GM19043 (cell line): ENCODE data around the gene SHROOM3.
A peak's percentile ranks its signal among the peaks of the same experiment; 100 is the strongest.

ENCODE experiments used
- ATAC-seq: cut with Tn5 transposase; IDR thresholded peaks from one replicate; pipeline ENCODE4 v1.9.1; 2021; ENCODE audit warnings: low read depth; ENCODE audit not compliant: unreplicated experiment

Gene SHROOM3

GRCh38 chr4:76489686-76490161, 54.7 kb downstream of the SHROOM3 start:
- ATAC-seq = no peak

DNA sequence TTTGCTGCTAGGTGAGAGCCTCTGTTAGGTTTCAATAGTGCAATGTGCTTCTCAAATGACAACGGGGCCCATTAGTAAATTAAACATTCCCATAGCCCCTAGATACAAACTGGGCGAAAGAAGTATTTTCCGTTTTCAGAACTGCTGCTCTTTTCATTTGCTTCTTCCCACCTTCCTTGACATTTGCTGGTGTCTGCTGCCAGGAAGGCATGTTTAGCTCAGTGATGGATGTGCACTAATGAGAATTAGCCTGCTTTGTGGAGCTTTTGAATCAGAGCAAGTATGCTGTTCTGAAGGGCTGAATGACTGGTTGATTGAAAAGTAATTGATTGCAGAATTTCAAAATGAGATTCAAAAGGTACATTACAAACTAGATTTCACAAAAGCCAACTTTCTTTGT, 57.0 kb downstream of the SHROOM3 start:
- ATAC-seq = no peak

DNA sequence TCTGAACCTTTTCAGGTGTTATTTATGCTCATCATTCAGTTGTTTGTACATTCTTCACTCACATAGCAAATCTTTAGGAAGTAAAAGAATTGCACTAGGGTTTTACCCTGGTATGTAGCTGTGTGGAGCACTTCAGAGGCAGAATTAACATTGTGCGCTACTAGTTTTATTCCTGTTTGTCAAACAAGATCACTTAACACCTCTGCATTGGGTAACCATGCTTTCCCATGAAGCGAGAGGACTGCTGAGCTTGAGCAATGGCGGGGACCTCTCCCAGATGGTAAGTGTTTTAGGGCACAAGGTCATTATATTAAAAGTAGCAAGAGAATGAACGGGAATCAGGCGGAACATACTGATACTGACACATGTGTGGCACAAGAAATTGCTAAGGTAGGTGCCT, 59.2 kb downstream of the SHROOM3 start:
- no peak for ATAC-seq

DNA sequence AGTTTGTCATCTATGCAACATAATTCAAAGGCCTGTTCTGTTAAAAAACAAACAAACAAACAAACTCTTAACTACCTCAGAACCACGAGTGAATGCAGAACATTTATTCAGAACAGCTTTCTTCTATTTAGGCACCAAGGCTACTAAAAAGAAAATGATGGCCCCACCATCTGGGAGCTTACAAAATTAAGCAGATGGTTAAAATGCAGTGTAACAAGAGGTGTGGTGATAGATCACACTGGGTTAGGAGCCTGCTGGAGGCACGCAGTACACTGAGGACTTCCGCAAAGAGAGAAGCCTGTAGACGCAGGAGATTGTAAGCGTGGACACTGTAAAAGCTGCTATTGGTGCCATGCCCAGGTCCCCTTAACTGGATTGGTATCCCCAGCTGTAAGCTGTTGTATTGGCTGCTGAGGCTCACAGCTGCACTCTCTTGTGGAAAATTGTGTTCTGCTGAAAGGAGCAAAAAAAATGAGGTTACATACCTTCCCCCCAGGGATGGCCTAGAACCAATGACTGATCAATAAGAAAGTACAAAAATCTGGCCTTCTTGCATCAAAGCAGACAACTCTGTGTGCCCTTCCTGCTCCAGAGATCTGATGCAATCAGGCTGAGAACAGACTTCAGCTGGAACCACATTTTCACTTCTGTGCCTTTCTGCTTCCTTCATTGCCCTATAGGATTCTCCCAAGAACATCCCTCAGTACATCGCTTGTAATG, 60.0 kb downstream of the SHROOM3 start:
- ATAC-seq = no peak

- no peak for ATAC-seq
These were observed 63.5 kb downstream of the SHROOM3 start for GRCh38 chr4:76498550-76498949.

GRCh38 chr4:76499461-76499860, 64.4 kb downstream of the SHROOM3 start:
- no peak for ATAC-seq

DNA sequence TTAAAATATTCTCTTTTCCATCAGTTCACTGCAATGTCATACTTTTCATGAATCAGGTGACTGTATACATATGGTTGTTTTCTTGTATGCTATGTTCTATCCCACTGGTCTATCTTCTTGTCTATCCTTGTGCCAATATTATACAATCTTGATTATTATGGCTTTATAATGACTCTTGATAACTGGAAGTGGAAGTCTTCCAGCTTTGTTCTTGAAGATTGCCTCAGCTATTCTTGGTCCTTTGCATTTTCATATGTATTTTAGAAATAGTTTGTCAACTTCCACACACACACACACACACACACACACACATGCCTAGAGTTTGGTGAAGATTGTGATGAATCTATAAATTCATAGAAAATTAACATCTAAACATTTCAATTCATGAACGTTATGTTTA, 67.9 kb downstream of the SHROOM3 start:
- no peak for ATAC-seq

DNA sequence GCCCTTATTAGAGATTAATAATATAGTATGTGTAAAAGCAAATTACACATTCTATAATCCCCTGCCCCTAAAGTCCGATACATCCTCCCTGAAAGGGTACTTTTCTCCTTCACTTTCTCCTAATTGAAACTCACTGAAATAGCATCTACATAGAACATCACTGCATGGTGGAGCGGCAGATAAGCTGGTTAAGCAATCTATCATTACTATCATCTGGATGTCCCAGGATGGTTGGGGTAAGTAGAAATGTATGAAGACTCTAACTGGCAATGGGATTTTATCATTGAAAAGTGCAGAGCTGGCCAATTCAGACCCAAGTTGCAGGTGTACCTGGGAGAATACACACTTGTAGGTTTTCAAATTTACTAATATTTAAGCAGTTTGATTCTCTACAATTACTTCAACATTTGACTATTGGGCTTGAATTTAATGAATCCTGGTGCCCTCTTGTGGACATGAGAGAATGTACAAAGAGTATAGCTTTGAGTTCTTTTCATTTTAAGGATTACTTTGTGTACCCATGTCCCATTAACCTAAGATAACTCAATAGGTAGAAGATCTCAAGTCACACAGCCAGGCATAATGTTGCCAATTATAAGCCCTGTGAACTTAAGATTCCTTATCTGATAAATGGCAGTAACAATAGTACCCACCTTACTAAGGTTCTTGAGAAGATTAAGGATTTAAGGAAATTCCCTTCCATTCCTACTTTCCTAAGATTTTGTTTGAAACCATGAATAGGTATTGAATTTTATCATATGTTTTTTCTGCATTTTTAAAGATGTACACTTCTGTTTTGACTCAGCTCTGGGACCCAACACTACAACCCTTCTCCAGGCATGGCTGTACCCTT, 69.8 kb downstream of the SHROOM3 start:
- no peak for ATAC-seq

- ATAC-seq = no peak
These were observed 76.9 kb downstream of the SHROOM3 start for GRCh38 chr4:76511947-76512346.

DNA sequence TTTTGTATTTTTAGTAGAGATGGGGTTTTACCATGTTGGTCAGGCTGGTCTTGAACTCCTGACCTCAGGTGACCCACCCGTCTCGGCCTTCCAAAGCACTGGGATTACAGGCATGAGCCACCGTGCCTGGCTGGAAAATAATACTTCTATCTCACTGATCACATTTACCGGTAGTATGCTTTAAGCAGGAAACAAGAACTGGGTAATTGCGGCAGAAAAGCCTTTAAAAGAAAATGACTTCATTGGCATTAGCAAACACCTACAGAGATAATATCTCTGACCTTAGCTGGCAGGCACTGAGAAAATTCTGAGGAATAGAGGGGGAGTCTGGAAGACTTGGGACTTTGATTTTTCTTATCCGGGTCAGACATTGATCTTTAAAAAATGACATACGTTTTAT, 78.5 kb downstream of the SHROOM3 start:
- ATAC-seq = no peak

DNA sequence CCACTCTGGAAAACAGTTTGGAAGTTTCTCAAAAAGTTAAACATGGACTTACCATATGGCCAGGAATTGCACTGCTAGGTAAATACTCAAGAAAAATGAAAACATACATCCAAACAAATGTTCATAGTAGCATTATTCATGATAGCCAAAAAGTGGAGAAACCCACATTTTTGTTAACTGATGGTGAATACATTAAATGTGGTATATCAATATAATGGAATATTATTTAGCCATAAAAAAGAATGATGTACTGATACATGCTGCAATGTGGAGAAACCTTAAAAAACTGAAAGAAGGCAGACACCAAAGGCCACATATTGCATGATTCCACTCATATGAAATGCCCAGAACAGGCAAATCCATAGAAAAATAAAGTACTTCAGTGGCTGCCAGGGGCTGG, 79.1 kb downstream of the SHROOM3 start:
- no peak for ATAC-seq

DNA sequence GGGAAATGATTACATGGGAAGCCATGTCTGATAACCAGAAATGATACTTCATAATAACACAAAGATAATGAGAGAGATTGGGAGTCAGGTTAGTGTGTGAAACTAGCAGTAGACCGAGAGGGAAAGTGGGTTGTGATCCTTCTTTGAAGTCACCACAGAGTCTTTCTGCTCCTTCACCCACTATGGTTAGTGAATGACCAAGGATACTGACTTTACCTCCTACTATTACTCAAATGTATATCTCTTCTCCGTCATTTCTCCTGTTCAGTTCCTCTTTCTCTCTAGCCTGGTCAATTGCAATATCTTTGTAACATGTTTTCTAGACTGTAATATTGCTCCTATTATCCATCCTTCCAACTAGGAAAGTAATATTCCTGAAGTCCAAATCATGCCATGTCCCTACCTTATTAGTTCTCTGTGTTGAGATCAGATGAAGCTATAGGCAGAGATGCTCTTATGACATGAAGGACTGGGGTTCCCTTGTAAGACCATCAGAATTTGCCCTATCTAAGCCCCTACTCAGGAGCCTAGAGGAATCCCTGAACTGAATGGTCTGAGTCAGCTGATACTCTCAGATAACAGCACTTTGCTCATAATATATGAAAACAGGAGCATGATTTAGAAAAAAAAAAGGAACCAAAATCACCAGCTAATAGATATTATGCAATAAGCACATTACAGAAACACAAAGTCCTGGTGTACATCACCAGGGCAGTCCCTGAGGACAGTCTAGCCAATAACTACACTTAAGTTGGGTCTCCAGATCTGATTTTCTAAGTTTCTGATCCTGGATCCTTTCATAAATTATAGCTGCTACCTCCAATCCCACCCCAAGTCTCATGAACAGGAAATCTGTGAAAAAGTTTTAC, 81.2 kb downstream of the SHROOM3 start:
- peak; percentile 74 for ATAC-seq

- ATAC-seq = no peak
These were observed 83.2 kb downstream of the SHROOM3 start for GRCh38 chr4:76518241-76518640.

DNA sequence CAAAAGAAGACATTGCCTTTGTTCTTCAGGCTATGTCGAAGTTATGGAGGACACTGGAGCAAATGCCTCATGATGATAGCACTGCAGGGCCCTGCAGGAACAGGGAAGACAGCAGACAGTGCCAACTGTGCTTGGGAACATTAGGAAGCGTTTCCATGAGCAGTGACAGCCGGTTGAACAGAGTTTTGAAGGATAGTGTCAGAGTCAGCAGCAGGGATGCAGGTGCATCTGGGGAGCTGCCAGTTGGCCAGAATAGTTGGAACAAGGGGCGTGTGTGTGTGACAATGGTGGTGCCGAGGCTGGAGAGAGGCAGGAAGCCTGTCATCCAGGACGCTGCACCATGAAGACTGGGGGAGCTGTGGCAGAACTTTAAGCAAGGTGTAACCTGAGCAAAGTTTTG, 88.6 kb downstream of the SHROOM3 start:
- ATAC-seq = no peak

- no peak for ATAC-seq
These were observed 90.7 kb downstream of the SHROOM3 start for GRCh38 chr4:76525751-76526150.

DNA sequence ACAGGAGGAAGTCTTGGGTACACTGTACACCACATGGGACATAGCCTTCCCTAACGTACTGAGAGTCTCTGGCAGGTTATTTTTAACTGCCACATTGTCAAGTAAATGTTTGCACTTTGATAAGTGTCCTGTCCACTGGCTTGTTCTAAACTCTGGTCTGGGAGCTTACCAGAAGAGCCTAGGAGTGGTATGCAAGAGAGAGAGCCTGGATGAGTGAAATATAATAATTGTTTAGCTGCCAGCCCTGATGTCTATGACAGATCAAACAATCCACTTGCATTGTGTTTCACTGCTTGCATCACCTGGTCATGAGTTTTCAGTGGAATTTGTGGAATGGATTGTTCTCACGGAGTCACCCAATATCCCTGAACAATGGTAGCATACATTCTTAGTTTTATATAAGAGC, 91.6 kb downstream of the SHROOM3 start:
- ATAC-seq = no peak

DNA sequence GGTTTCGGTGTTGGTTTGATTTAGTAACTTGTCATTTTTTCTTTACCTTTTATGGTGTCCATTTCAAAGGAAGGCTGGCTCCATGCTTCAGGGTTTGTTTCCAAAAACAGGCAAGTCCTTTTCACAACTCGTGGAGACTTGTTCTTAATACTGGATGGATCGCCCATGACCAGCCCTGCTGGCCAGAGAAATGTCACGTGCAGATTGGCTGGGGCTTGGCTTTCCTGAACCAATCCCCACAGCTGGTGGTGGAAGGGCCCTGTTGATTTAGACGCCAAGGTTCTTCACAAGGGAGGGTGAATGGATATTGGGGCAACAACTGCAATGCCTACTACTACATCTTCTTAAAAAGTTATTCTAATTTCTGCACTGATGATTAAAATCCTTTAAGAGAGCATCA, 92.6 kb downstream of the SHROOM3 start:
- ATAC-seq = no peak

- no peak for ATAC-seq
These were observed 96.6 kb downstream of the SHROOM3 start for GRCh38 chr4:76531597-76531996.

DNA sequence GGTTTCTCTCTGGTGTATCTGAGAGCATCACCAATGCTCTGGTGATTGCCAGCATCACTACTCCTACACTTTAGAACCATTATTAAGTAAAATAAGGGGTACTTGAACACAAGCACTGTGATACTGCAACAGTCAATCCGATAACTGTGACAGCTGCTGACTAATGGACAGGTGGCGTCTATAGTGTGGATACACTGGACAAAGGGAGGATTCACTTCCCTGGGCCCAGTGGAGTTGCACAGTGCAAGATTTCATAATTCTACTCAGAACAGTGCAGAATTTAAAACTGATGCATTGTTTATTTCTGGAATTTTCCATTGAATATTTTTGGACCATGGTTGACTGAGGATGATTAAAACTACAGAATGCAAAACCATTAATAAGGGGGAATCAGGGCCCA, 97.8 kb downstream of the SHROOM3 start:
- no peak for ATAC-seq

- no peak for ATAC-seq
These were observed 98.3 kb downstream of the SHROOM3 start for GRCh38 chr4:76533314-76533713.
